Activated T-cell treated with anti-CD3 and anti-CD28 coated beads for 24 hours (primary cell): ENCODE data around the gene FADS3.

ENCODE experiments used
- DNase-seq: peaks from one replicate; pipeline ENCODE4 v3.0.0-alpha.2; 2020; ENCODE audit warnings: low read depth

FADS3 gene

GRCh38 chr11:61891331-61892084 is at the start of gene FADS3:
Gene FADS3, minus strand, starts transcription at chr11:61891545. Its CDS starts 164 bp downstream, at chr11:61891381.
- peak; percentile 35 for DNase-seq

GRCh38 chr11:61940466-61940865 is 49.1 kb upstream of the FADS3 start:
- DNase-seq = no peak

- DNase-seq = no peak
These were observed 44.5 kb upstream of the FADS3 start for GRCh38 chr11:61935861-61936260.

GRCh38 chr11:61930933-61931332 is 39.6 kb upstream of the FADS3 start:
- DNase-seq = no peak

- no peak for DNase-seq
These were observed 37.3 kb upstream of the FADS3 start for GRCh38 chr11:61928606-61929005.

- DNase-seq = no peak
These were observed 36.2 kb upstream of the FADS3 start for GRCh38 chr11:61927501-61927900.

- no peak for DNase-seq
These were observed 34.9 kb upstream of the FADS3 start for GRCh38 chr11:61926235-61926634.

- DNase-seq = no peak
These were observed 34.4 kb upstream of the FADS3 start for GRCh38 chr11:61925736-61926135.

- no peak for DNase-seq
These were observed 32.7 kb upstream of the FADS3 start for GRCh38 chr11:61924064-61924455.

GRCh38 chr11:61923166-61924063 is 32.1 kb upstream of the FADS3 start:
- DNase-seq = no peak

- DNase-seq = no peak
These were observed 31.2 kb upstream of the FADS3 start for GRCh38 chr11:61922539-61922938.

GRCh38 chr11:61921446-61921845 is 30.1 kb upstream of the FADS3 start:
- no peak for DNase-seq

GRCh38 chr11:61919705-61920631 is 28.6 kb upstream of the FADS3 start:
- DNase-seq = no peak

- DNase-seq = no peak
These were observed 27.8 kb upstream of the FADS3 start for GRCh38 chr11:61918938-61919704.

- DNase-seq = no peak
These were observed 27.0 kb upstream of the FADS3 start for GRCh38 chr11:61918251-61918937.

GRCh38 chr11:61917334-61918109 is 26.2 kb upstream of the FADS3 start, which contains the start of gene RAB3IL1:
Gene RAB3IL1, minus strand, starts transcription at chr11:61917566. Its CDS starts 199 bp downstream, at chr11:61917367.
- DNase-seq = no peak

- no peak for DNase-seq
These were observed 25.5 kb upstream of the FADS3 start for GRCh38 chr11:61916737-61917333.

GRCh38 chr11:61914471-61915171 is 23.3 kb upstream of the FADS3 start:
- no peak for DNase-seq
